BLaER1 treated with 17β-estradiol and CSF1 and Interleukin-3, amounts not matched to agents 10 nM and 100 nM (cell line): ENCODE results near the gene SEPTIN12.
A peak's percentile ranks its signal among the peaks of the same experiment; 100 is the strongest.
"Not testable (repeated sequence)": the region's sequence is repeated elsewhere in the genome, so short reads cannot be mapped to it uniquely, and the experiment has no call there.

Source experiments
- H3K27ac ChIP-seq, 11 experiments: shearing (Covaris generic); formaldehyde crosslinking; 2 replicates each; pipeline ENCODE4 v1.8.1; 2022
- H3K27me3 ChIP-seq, 11 experiments: shearing (Covaris generic); formaldehyde crosslinking; 2 replicates each; pipeline ENCODE4 v1.8.1; 2022
- H3K36me3 ChIP-seq, 11 experiments: shearing (Covaris generic); formaldehyde crosslinking; 2 replicates each; pipeline ENCODE4 v1.8.1; 2022
- H3K4me1 ChIP-seq, 10 experiments: shearing (Covaris generic); formaldehyde crosslinking; 2 replicates each; pipeline ENCODE4 v1.8.1; 2022
- H3K4me2 ChIP-seq, 11 experiments: shearing (Covaris generic); formaldehyde crosslinking; 2 replicates each; pipeline ENCODE4 v1.8.1; 2022
- H3K4me3 ChIP-seq, 10 experiments: shearing (Covaris generic); formaldehyde crosslinking; 2 replicates each; pipeline ENCODE4 v1.8.1; 2022
- H3K9ac ChIP-seq, 11 experiments: shearing (Covaris generic); formaldehyde crosslinking; 2 replicates each; pipeline ENCODE4 v1.8.1; 2022
- H3K9me3 ChIP-seq, 11 experiments: shearing (Covaris generic); formaldehyde crosslinking; replicated peaks in 1 of 11; 2 replicates each; pipeline ENCODE4 v1.8.1; 2022
- H4K20me1 ChIP-seq, 11 experiments: shearing (Covaris generic); formaldehyde crosslinking; 2 replicates each; pipeline ENCODE4 v1.8.1; 2022
- Cebpa-rat ChIP-seq, 11 experiments: shearing (Covaris generic); IDR thresholded peaks; 2 replicates each; pipeline ENCODE4 v1.8.1; 2022

SEPTIN12 gene

GRCh38 chr16:4792951-4793513, 4.9 kb upstream of the SEPTIN12 start:
- Histone ChIP-seq H3K4me1 (peaks cover 9 to 55% (median 38%) of the 10 kb centered on the region in 10 experiments; a peak in 19 of 20 replicates), H3K27ac (no peak overlapping the region), H3K9ac (no peak overlapping the region), H4K20me1 (peaks cover 0 to 10% (median 0%) of the 10 kb centered on the region in 11 experiments; a peak in 1 of 22 replicates), H3K9me3 (no peaks in the 10 kb centered on the region), H3K4me3 (no peak overlapping the region), H3K27me3 (no peaks in the 10 kb centered on the region), H3K36me3 (peaks cover 5 to 24% (median 11%) of the 10 kb centered on the region in 11 experiments; a peak in 19 of 22 replicates), H3K4me2 (no peak overlapping the region)
- no peak for TF ChIP-seq Cebpa-rat (IDR thresholded peaks at IDR 0.05)

- H3K9ac ChIP-seq: peak overlapping the region in 1 of 11 experiments; percentile 11; a peak in 1 of 22 replicates
- H3K9me3 ChIP-seq: no peaks in the 10 kb centered on the region
- peak overlapping the region in 6 of 11 experiments; percentile 23 to 45 (median 30); a peak in 7 of 22 replicates for H3K27ac ChIP-seq
- H3K4me1 ChIP-seq: peaks cover 9 to 52% (median 43%) of the 10 kb centered on the region in 10 experiments; a peak in 19 of 20 replicates
- H4K20me1 ChIP-seq: peaks cover 0 to 7% (median 0%) of the 10 kb centered on the region in 11 experiments; a peak in 1 of 22 replicates
- H3K27me3 ChIP-seq: no peaks in the 10 kb centered on the region
- H3K4me2 ChIP-seq: peak overlapping the region; percentile 44 to 79 (median 68)
- peaks cover 0 to 6% (median 0%) of the 10 kb centered on the region in 11 experiments; a peak in 6 of 22 replicates for H3K36me3 ChIP-seq
- no peak overlapping the region for H3K4me3 ChIP-seq
- TF ChIP-seq Cebpa-rat (IDR thresholded peaks at IDR 0.05): no peak
These were observed 2.7 kb upstream of the SEPTIN12 start for GRCh38 chr16:4790871-4791270.

- Histone ChIP-seq H3K9ac (no peak overlapping the region; a peak in 2 of 22 replicates), H4K20me1 (0 out of 22 replicates have a peak, but pooled peaks cover 0 to 1% (median 0%) of the 10 kb centered on the region in 11 experiments), H3K27me3 (no peaks in the 10 kb centered on the region), H3K4me2 (peak overlapping the region in 10 of 11 experiments; percentile 44 to 79 (median 68); a peak in 18 of 22 replicates), H3K36me3 (no peaks in the 10 kb centered on the region), H3K4me1 (peaks cover 9 to 52% (median 43%) of the 10 kb centered on the region in 10 experiments; a peak in 19 of 20 replicates), H3K27ac (peak overlapping the region in 6 of 11 experiments; percentile 3 to 45 (median 38); a peak in 6 of 22 replicates), H3K4me3 (no peak overlapping the region), H3K9me3 (no peaks in the 10 kb centered on the region)
- TF ChIP-seq Cebpa-rat (IDR thresholded peaks at IDR 0.05): no peak
These were observed 2.1 kb upstream of the SEPTIN12 start for GRCh38 chr16:4790261-4790660.

DNA sequence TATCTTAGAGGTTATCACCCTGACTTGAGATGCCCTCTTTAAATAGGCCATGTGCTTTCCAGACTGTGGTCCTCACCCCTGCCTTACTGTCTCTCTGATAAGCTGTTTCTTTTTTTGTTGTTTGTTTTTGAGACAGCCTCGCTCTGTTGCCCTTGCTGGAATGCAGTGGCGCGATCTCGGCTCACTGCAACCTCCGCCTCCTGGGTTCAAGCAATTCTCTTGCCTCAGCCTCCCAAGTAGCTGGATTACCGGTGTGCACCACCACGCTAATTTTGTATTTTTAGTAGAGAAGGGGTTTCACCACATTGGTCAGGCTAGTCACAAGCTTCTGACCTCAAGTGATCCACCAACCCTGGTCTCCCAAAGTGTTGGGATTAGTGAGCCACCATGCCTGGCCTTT, 765 bp upstream of the SEPTIN12 start:
- TF ChIP-seq Cebpa-rat (IDR thresholded peaks at IDR 0.05): no peak
- Histone ChIP-seq H4K20me1 (no peaks in the 10 kb centered on the region), H3K27me3 (no peaks in the 10 kb centered on the region), H3K4me3 (no peak overlapping the region), H3K4me2 (peak overlapping the region in 8 of 11 experiments; percentile 37 to 79 (median 59); a peak in 15 of 22 replicates), H3K27ac (peak overlapping the region in 4 of 11 experiments; percentile 1 to 53 (median 34); a peak in 5 of 22 replicates), H3K9me3 (no peaks in the 10 kb centered on the region), H3K4me1 (peaks cover 9 to 58% (median 49%) of the 10 kb centered on the region in 10 experiments; a peak in 19 of 20 replicates), H3K36me3 (no peaks in the 10 kb centered on the region), H3K9ac (peak overlapping the region in 1 of 11 experiments; percentile 33; a peak in 1 of 22 replicates)

GRCh38 chr16:4788489-4788889, 344 bp upstream of the SEPTIN12 start:
- TF ChIP-seq Cebpa-rat (IDR thresholded peaks at IDR 0.05): no peak
- no peak overlapping the region for H3K4me3 ChIP-seq
- no peaks in the 10 kb centered on the region for H3K36me3 ChIP-seq
- H3K9me3 ChIP-seq: no peaks in the 10 kb centered on the region
- peak overlapping the region in 2 of 11 experiments; percentile 5 to 33; a peak in 2 of 22 replicates for H3K9ac ChIP-seq
- no peaks in the 10 kb centered on the region for H3K27me3 ChIP-seq
- H3K4me2 ChIP-seq: peak overlapping the region in 8 of 11 experiments; percentile 12 to 79 (median 52); a peak in 14 of 22 replicates
- H4K20me1 ChIP-seq: no peaks in the 10 kb centered on the region
- H3K27ac ChIP-seq: peak overlapping the region in 5 of 11 experiments; percentile 1 to 56 (median 47); a peak in 7 of 22 replicates
- peaks cover 9 to 63% (median 53%) of the 10 kb centered on the region in 10 experiments; a peak in 19 of 20 replicates for H3K4me1 ChIP-seq

GRCh38 chr16:4787068-4787467, 1.1 kb downstream of the SEPTIN12 start:
- no peak overlapping the region; a peak in 1 of 22 replicates for H3K4me2 ChIP-seq
- H3K27me3 ChIP-seq: no peaks in the 10 kb centered on the region
- H3K27ac ChIP-seq: peak overlapping the region in 4 of 11 experiments; percentile 14 to 56 (median 48); a peak in 5 of 22 replicates
- no peak for TF ChIP-seq Cebpa-rat (IDR thresholded peaks at IDR 0.05)
- H3K4me1 ChIP-seq: peaks cover 19 to 76% (median 66%) of the 10 kb centered on the region in 10 experiments
- no peak overlapping the region for H3K4me3 ChIP-seq
- no peaks in the 10 kb centered on the region for H3K9me3 ChIP-seq
- no peaks in the 10 kb centered on the region for H4K20me1 ChIP-seq
- no peak overlapping the region for H3K9ac ChIP-seq
- no peaks in the 10 kb centered on the region for H3K36me3 ChIP-seq

DNA sequence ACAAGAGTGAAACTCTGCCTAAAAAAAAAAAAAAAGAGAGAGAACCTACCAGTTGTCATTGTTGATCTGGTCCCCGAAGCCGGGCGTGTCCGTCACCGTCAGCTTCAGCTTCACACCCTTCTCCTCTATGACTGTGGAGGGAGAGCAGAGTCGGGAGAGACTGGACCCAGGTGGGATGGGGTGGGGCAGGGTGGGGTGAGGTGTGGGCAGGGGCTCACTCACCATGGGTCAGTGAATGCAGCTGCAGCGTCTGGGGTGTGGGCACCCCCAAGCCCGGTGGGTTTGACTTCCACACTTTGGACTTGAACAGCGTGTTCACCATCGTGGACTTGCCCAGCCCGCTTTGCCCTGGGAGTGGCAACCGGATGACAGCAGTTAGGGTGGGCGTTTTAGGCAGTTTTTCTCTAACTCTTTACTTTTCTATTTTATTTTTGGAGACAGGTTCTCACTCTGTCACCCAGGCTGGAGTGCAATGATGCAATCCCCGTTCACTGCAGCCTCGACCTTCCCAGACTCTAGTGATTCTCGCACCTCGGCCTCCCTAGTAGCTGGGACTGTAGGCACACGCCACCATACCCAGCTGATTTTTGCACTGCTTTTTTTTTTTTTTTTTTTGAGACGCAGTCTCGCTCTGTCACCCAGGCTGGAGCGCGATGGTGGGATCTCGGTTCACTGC, 2.2 kb downstream of the SEPTIN12 start:
- Histone ChIP-seq H3K9me3 (no peaks in the 10 kb centered on the region), H3K27me3 (no peaks in the 10 kb centered on the region), H3K4me3 (no peak overlapping the region), H3K9ac (no peak overlapping the region), H4K20me1 (no peaks in the 10 kb centered on the region), H3K27ac (no peak overlapping the region), H3K4me1 (peaks cover 18 to 69% (median 57%) of the 10 kb centered on the region in 10 experiments), H3K4me2 (no peak overlapping the region), H3K36me3 (no peaks in the 10 kb centered on the region)
- no peak for TF ChIP-seq Cebpa-rat (IDR thresholded peaks at IDR 0.05)

DNA sequence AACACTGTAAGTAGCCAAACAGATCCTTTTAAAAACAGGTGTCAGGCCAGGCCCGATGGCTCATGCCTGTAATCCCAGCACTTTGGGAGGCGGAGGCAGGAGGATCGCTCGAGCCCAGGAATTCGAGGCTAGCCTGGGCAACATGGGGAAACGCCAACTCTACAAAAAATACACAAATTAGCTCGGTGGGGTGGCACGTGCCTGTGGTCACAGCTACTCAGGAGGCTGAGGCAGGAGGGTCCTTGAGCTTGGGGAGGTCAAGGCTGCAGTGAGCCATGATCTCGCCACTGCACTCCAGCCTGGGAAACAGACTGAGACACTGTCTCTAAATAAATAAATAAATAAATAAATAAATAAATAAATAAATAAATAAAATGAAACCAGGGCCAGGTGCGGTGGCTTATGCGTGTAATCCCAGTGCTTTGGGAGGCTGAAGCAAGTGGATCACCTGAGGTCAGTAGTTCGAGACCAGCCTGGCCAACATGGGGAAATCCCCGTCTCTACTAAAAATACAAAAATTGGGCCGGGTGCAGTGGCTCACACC, 3.6 kb downstream of the SEPTIN12 start:
- Histone ChIP-seq H3K4me2 (peak overlapping the region in 8 of 11 experiments; percentile 8 to 66 (median 44); a peak in 6 of 22 replicates), H3K4me1 (peaks cover 15 to 55% (median 44%) of the 10 kb centered on the region in 10 experiments)
- H3K27ac ChIP-seq, H4K20me1 ChIP-seq, H3K9me3 ChIP-seq, H3K4me3 ChIP-seq, H3K27me3 ChIP-seq, H3K9ac ChIP-seq, H3K36me3 ChIP-seq: not testable (repeated sequence)

GRCh38 chr16:4783951-4784336, 4.2 kb downstream of the SEPTIN12 start:
- H3K4me2 ChIP-seq: peak overlapping the region in 9 of 11 experiments; percentile 8 to 66 (median 45); a peak in 15 of 22 replicates

More at GRCh38 chr16:4783951-4784336, 4.2 kb downstream of the SEPTIN12 start:
- no peak overlapping the region for H3K4me3 ChIP-seq
- H3K36me3 ChIP-seq: no peaks in the 10 kb centered on the region
- no peaks in the 10 kb centered on the region for H3K9me3 ChIP-seq
- peaks cover 15 to 50% (median 38%) of the 10 kb centered on the region in 10 experiments for H3K4me1 ChIP-seq
- H4K20me1 ChIP-seq: no peaks in the 10 kb centered on the region
- 0 out of 22 replicates have a peak overlapping the region, but pooled peaks of 1 of the 11 experiments have one; percentile 19 for H3K9ac ChIP-seq
- H3K27me3 ChIP-seq: no peaks in the 10 kb centered on the region
- H3K27ac ChIP-seq: no peak overlapping the region; a peak in 1 of 22 replicates
- TF ChIP-seq Cebpa-rat (IDR thresholded peaks at IDR 0.05): no peak
